ENCODE results near the gene EMILIN2. TPM values are rescaled to one million over a fixed set of nuclear protein-coding genes. Genes with fewer than 3 reads are reported as not detected.
"Not testable (repeated sequence)": the region's sequence is repeated elsewhere in the genome, so short reads cannot be mapped to it uniquely, and the experiment has no call there.

Gene EMILIN2
- total RNA-seq, 1 donor from 2014 or later, result 6.8 TPM

DNA sequence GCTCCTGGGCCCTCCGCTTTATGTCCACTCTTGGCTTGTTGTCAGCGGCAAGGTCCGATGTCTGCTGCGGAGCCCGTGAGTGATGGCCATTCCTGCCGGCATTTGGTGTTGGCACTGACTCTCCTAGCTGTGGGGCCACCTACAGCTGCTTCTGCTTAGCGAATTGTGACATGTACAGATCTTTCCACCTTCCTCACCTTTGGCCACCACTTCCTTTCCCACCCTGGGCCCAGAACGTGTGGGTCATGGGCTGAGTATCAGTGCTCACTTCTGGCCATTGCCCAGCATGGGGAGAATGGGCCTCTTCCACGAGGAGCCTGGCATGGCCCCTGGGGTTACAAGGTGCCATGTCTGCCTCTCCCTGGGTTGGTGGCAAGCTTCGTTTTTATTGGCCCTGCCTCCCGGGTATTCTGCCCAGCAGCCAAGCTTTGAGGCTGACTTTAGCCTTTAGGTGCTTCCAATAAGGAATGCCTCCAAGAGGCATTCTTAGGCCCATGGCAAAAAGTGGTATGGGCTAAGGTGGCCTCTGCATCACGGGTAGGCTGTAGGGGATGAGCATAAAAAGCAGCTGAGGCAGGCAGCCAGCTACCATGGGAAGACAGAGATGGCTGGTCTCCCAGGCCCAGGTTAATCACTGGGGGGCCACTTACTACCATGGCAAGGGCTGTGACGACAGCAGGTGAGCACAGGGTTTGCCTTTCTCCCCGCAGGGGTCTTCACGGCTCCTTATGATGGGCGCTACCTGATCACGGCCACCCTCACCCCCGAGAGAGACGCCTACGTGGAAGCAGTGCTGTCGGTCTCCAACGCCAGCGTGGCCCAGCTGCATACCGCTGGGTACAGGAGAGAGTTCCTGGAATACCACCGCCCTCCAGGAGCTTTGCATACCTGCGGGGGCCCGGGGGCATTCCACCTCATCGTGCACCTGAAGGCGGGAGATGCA is 65.8 kb downstream of the EMILIN2 start:
- peaks cover 19% of the 10 kb centered on the region for H3K4me1 Mint-ChIP-seq (ENCODE audit: unreplicated experiment)
- H3K9me3 Mint-ChIP-seq (ENCODE audit: unreplicated experiment), result no peaks in the 10 kb centered on the region
- no peak overlapping the region for H3K4me3 Mint-ChIP-seq (ENCODE audit: unreplicated experiment)
- H3K27me3 Mint-ChIP-seq (ENCODE audit: unreplicated experiment), result peaks cover 23% of the 10 kb centered on the region
- no peak for DNase-seq (ENCODE audit: low spot score)
- H3K27ac Mint-ChIP-seq (ENCODE audit: unreplicated experiment), result peak overlapping the region; percentile 18
- H3K36me3 Mint-ChIP-seq (ENCODE audit: low read depth, unreplicated experiment), result peaks cover 30% of the 10 kb centered on the region
- TF ChIP-seq, protein P1, sequence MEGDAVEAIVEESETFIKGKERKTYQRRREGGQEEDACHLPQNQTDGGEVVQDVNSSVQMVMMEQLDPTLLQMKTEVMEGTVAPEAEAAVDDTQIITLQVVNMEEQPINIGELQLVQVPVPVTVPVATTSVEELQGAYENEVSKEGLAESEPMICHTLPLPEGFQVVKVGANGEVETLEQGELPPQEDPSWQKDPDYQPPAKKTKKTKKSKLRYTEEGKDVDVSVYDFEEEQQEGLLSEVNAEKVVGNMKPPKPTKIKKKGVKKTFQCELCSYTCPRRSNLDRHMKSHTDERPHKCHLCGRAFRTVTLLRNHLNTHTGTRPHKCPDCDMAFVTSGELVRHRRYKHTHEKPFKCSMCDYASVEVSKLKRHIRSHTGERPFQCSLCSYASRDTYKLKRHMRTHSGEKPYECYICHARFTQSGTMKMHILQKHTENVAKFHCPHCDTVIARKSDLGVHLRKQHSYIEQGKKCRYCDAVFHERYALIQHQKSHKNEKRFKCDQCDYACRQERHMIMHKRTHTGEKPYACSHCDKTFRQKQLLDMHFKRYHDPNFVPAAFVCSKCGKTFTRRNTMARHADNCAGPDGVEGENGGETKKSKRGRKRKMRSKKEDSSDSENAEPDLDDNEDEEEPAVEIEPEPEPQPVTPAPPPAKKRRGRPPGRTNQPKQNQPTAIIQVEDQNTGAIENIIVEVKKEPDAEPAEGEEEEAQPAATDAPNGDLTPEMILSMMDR (IDR thresholded peaks at IDR 0.05; ENCODE audit: unreplicated experiment), result no peak

DNA sequence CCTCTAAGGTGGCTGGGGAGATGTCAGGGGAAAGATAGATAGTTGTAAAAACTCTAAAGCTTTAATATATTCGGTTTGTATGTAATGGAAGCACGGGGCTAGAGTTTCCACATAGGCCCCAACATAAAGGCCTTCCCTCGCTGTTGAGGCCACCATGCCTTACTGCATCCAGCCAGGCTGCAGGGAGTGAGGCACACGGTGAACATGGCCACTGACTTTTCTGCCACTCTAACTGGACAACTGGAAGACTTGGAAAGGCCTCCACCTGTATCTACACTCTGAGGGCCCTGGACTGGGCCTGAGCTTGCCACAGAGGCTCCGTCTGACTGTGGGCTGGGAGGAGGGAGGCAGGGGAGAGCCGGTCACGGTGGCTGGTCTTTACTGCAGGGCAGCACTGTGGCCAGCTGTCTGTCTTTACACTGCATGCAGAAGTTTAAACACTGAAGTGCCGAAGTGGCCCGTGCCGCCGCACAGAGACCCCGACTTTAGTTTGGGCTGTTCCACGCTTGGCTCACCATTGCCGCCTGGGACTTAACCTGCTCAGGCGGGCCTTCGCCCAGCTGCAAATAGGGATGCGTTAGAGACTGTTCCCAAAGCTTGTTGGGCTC is 66.7 kb downstream of the EMILIN2 start:
- peak overlapping the region; percentile 62 for H3K4me3 Mint-ChIP-seq (ENCODE audit: unreplicated experiment)
- peaks cover 17% of the 10 kb centered on the region for H3K4me1 Mint-ChIP-seq (ENCODE audit: unreplicated experiment)
- TF ChIP-seq, protein P1 (IDR thresholded peaks at IDR 0.05; ENCODE audit: unreplicated experiment), result no peak
- DNase-seq (ENCODE audit: low spot score), result no peak
- peaks cover 17% of the 10 kb centered on the region for H3K27me3 Mint-ChIP-seq (ENCODE audit: unreplicated experiment)
- peak overlapping the region; percentile 18 for H3K27ac Mint-ChIP-seq (ENCODE audit: unreplicated experiment)
- H3K9me3 Mint-ChIP-seq (ENCODE audit: unreplicated experiment), result no peaks in the 10 kb centered on the region
- peaks cover 24% of the 10 kb centered on the region for H3K36me3 Mint-ChIP-seq (ENCODE audit: low read depth, unreplicated experiment)

DNA sequence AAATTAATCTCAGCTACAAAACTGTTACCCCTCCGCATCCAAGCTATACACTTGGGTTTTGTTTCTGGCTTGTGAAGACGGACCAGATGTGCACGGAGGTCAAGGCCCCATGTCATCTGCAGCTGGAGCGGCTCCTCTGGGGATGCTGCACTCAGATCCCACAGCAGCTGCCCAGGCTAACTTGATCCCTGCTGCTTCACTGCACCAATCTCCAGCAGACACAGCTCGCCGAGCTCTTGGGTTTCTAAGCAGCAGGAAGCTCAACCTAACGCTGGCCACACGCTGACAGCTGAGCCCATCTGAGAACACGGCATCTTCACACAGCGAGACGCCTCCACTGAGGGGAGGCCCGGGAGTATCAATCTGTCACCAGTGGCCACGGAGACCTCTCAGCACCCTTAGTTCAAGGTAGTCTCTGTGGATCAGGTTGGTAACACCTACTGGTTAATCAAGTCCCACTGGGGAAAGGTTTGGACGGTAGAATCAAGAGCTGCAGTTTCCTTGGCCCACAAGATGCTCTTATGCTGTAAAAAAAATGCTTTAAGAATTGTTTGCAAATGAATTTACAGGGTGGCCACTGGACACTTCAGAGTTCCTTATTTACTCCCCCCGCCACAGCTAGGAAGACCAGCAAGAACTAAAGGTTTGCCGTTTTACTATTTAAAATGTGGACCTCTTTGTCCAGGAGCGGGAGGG is 67.5 kb downstream of the EMILIN2 start:
- H3K4me3 Mint-ChIP-seq (ENCODE audit: unreplicated experiment), result no peak overlapping the region
- no peak for DNase-seq (ENCODE audit: low spot score)
- TF ChIP-seq, protein P1 (IDR thresholded peaks at IDR 0.05; ENCODE audit: unreplicated experiment), result no peak
- peaks cover 15% of the 10 kb centered on the region for H3K4me1 Mint-ChIP-seq (ENCODE audit: unreplicated experiment)
- no peaks in the 10 kb centered on the region for H3K9me3 Mint-ChIP-seq (ENCODE audit: unreplicated experiment)
- peaks cover 13% of the 10 kb centered on the region for H3K27me3 Mint-ChIP-seq (ENCODE audit: unreplicated experiment)
- H3K27ac Mint-ChIP-seq (ENCODE audit: unreplicated experiment), result no peak overlapping the region
- peaks cover 25% of the 10 kb centered on the region for H3K36me3 Mint-ChIP-seq (ENCODE audit: low read depth, unreplicated experiment)

GRCh38 chr18:2914881-2915240 is 68.1 kb downstream of the EMILIN2 start:
- Mint-ChIP-seq H3K36me3 (ENCODE audit: low read depth, unreplicated experiment) (peaks cover 28% of the 10 kb centered on the region), H3K27me3 (ENCODE audit: unreplicated experiment) (peaks cover 12% of the 10 kb centered on the region), H3K27ac (ENCODE audit: unreplicated experiment) (no peak overlapping the region), H3K4me3 (ENCODE audit: unreplicated experiment) (no peak overlapping the region), H3K4me1 (ENCODE audit: unreplicated experiment) (peaks cover 15% of the 10 kb centered on the region), H3K9me3 (ENCODE audit: unreplicated experiment) (no peaks in the 10 kb centered on the region)
- no peak for DNase-seq (ENCODE audit: low spot score)
- TF ChIP-seq, protein P1 (IDR thresholded peaks at IDR 0.05; ENCODE audit: unreplicated experiment), result no peak

DNA sequence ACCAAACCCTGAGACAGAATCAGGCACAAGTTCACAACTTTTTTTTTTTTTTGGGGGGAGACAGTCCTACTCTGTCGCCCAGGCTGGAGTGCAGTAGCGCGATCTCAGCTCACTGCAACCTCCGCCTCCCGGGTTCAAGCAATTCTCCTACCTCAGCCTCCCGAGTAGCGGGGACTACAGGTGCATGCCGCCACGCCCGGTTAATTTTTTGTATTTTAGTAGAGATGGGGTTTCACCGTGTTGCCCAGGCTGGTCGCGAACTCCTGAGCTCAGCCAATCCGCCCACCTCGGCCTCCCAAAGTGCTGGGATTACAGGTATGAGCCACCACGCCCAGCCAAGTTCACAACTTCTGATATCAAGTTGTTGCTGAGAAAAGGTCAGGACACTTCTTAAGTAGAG is 68.7 kb downstream of the EMILIN2 start:
- peaks cover 15% of the 10 kb centered on the region for H3K4me1 Mint-ChIP-seq (ENCODE audit: unreplicated experiment)
- H3K27me3 Mint-ChIP-seq (ENCODE audit: unreplicated experiment), result peaks cover 11% of the 10 kb centered on the region
- not testable (repeated sequence) for H3K9me3 Mint-ChIP-seq (ENCODE audit: unreplicated experiment); DNase-seq (ENCODE audit: low spot score); H3K4me3 Mint-ChIP-seq (ENCODE audit: unreplicated experiment); H3K27ac Mint-ChIP-seq (ENCODE audit: unreplicated experiment)
- peaks cover 31% of the 10 kb centered on the region for H3K36me3 Mint-ChIP-seq (ENCODE audit: low read depth, unreplicated experiment)
